Cardiac fibroblast (primary cell): ENCODE data around the gene FCRL6.

Experiments used
- DNase-seq, 2 donors: peaks; one replicate each; pipeline versions ENCODE4 v3.0.0 to v3.0.0-alpha.2; 2010; ENCODE audit warnings: low read depth in 2 of 2
- H3K4me3 ChIP-seq, 2 donors: replicated peaks in 1 of 2; 1 replicate in 1 of 2; 2 replicates in 1 of 2; pipeline ENCODE4 v1.5.1; 2011; ENCODE audit warnings: low read depth in 2 of 2, low read length in 2 of 2, mild to moderate bottlenecking in 2 of 2, moderate library complexity in 1 of 2
- CTCF ChIP-seq: IDR thresholded peaks from one replicate; pipeline ENCODE4 v1.5.1; 2011; ENCODE audit warnings: low read depth, mild to moderate bottlenecking, low read length, inconsistent platforms

FCRL6 gene

GRCh38 chr1:159856576-159856975, 54.4 kb downstream of the FCRL6 start:
- DNase-seq: no peak
- no peak overlapping the region for H3K4me3 ChIP-seq
- no peak for TF ChIP-seq CTCF

DNA sequence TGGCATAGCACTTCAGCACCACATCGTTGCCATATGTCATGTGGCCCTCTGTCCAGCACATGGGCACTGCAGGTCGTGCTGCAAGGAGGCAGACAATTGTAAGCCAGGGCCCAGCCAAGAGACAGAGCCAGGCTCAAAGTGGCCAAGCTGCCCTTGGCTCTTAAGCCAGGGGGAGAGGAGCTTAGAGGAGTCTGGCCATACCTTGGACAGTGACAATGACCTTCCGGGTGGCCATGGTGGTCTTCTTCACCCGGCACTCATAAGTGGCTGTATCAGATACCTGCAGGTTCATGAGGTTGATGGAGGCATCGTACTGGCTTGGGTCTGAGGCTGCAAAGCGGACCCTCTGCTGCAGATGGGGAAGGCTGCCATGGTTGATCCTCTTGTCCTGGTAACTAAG, 55.7 kb downstream of the FCRL6 start:
- no peak for DNase-seq
- H3K4me3 ChIP-seq: no peak overlapping the region
- TF ChIP-seq CTCF: no peak

DNA sequence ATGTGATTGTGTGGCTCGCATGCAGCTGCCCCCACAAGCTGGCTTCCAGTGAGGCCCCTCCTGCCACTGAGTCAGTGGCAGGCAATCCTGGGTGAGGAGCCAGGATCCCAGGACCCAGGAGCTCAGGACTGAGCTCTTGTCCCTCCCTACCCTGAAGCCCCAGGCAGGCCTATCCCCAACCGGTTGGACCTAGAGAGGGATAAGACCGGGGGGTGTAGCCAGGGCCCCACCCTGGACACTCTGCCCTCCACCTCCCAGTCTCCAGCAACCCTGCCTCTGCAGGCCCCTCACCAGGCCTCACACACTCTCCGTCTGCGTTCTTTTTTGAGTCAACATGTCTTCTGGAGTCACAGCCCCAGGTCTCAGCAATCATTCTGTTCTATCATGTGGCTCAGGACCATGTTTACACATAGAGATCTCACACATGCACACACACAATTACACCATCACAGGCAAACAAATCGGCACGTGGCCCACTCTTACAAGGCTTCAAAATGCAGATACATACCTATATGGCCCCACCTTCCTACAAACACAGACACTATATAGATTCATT, 57.7 kb downstream of the FCRL6 start:
- TF ChIP-seq CTCF: no peak
- no peak overlapping the region for H3K4me3 ChIP-seq

GRCh38 chr1:159860456-159860855, 58.3 kb downstream of the FCRL6 start:
- DNase-seq: peak in 1 of 2 donors; percentile 33
- TF ChIP-seq CTCF: no peak
- H3K4me3 ChIP-seq: no peak overlapping the region

More for the DNA sequence above, 57.7 kb downstream of the FCRL6 start:
- DNase-seq: no peak

GRCh38 chr1:159861218-159861617, 59.1 kb downstream of the FCRL6 start:
- no peak for DNase-seq
- no peak overlapping the region for H3K4me3 ChIP-seq

DNA sequence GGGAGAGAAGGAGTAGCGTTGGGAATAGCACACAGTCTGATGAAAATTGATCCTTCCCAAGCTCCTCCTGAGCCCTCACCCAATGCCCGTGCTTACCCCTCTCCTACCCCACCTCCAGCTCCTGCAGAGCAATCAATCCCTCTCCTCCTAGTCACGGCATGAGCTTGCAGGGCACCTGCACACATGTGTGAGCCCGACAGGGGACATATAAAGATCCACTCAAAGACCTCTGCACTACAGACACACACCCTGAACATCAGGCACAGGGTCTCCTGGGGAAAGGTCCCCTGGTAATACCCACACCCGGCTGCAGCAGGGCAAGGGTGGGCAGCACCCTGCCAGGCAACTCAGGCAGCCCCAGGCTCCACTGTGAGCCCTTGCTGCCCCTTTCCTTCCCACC, 59.9 kb downstream of the FCRL6 start:
- no peak for DNase-seq
- no peak overlapping the region for H3K4me3 ChIP-seq
- no peak for TF ChIP-seq CTCF

More at GRCh38 chr1:159861218-159861617, 59.1 kb downstream of the FCRL6 start:
- TF ChIP-seq CTCF: no peak

DNA sequence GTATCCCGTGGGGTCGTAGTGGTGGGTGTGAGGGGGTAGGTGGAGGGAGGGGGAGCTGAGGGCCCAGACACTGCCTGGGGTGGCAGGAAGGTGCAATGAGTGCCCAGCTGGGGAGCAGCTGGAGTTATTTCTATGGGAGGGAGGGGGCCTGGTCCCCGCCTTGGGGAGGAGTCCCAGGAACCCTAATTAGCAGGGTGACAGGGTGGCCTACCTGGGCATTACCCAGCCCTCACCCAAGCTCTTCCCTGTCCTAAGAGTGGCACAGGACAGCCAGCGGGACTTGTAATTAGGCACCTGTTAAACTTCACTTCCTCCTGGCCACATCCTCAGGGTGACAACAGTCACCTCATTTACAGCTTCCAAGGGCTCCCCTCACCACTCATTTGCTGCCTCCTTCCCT, 60.4 kb downstream of the FCRL6 start, which contains the start of gene VSIG8:
Gene VSIG8 (minus strand): TSS at position 101 of the 400 bp plus-strand sequence. CDS start 136 bp downstream, outside the sequence.
- DNase-seq: no peak
- no peak within 1 kb of the TSS for H3K4me3 ChIP-seq
- TF ChIP-seq CTCF: no peak
